ENCODE results near the gene EYS.

EYS gene

GRCh38 chr6:64872633-64873032 lies 834.4 kb downstream of the EYS start:
- in situ Hi-C loops (cut with MboI; ENCODE audit: low sequenced_read_pairs): no loop called here

GRCh38 chr6:64861039-64861651 lies 845.9 kb downstream of the EYS start:
- in situ Hi-C loops (cut with MboI; ENCODE audit: low sequenced_read_pairs): no loop called here

GRCh38 chr6:64860203-64860602 lies 846.8 kb downstream of the EYS start:
- in situ Hi-C loops (cut with MboI; ENCODE audit: low sequenced_read_pairs): no loop called here

GRCh38 chr6:64850121-64850520 lies 856.9 kb downstream of the EYS start:
- in situ Hi-C loops (cut with MboI; ENCODE audit: low sequenced_read_pairs): no loop called here

- in situ Hi-C loops (cut with MboI; ENCODE audit: low sequenced_read_pairs): no loop called here
These were observed 858.6 kb downstream of the EYS start for GRCh38 chr6:64848467-64848866.

GRCh38 chr6:64847396-64847795 lies 859.6 kb downstream of the EYS start:
- in situ Hi-C loops (cut with MboI; ENCODE audit: low sequenced_read_pairs): no loop called here

GRCh38 chr6:64838726-64839125 lies 868.3 kb downstream of the EYS start:
- in situ Hi-C loops (cut with MboI; ENCODE audit: low sequenced_read_pairs): no loop called here

GRCh38 chr6:64831680-64832079 lies 875.3 kb downstream of the EYS start:
- in situ Hi-C loops (cut with MboI; ENCODE audit: low sequenced_read_pairs): no loop called here

GRCh38 chr6:64817525-64817924 lies 889.5 kb downstream of the EYS start:
- in situ Hi-C loops (cut with MboI; ENCODE audit: low sequenced_read_pairs): no loop called here

- in situ Hi-C loops (cut with MboI; ENCODE audit: low sequenced_read_pairs): no loop called here
These were observed 891.3 kb downstream of the EYS start for GRCh38 chr6:64815718-64816117.

GRCh38 chr6:64812138-64812537 lies 894.9 kb downstream of the EYS start:
- in situ Hi-C loops (cut with MboI; ENCODE audit: low sequenced_read_pairs): no loop called here

GRCh38 chr6:64811119-64811518 lies 895.9 kb downstream of the EYS start:
- in situ Hi-C loops (cut with MboI; ENCODE audit: low sequenced_read_pairs): no loop called here

- in situ Hi-C loops (cut with MboI; ENCODE audit: low sequenced_read_pairs): no loop called here
These were observed 899.2 kb downstream of the EYS start for GRCh38 chr6:64807785-64808184.

- in situ Hi-C loops (cut with MboI; ENCODE audit: low sequenced_read_pairs): no loop called here
These were observed 903.4 kb downstream of the EYS start for GRCh38 chr6:64803470-64804166.

- in situ Hi-C loops (cut with MboI; ENCODE audit: low sequenced_read_pairs): no loop called here
These were observed 914.5 kb downstream of the EYS start for GRCh38 chr6:64792534-64792933.

- in situ Hi-C loops (cut with MboI; ENCODE audit: low sequenced_read_pairs): no loop called here
These were observed 917.5 kb downstream of the EYS start for GRCh38 chr6:64789476-64789875.

GRCh38 chr6:64786736-64787135 lies 920.3 kb downstream of the EYS start:
- in situ Hi-C loops (cut with MboI; ENCODE audit: low sequenced_read_pairs): no loop called here

GRCh38 chr6:64782877-64783276 lies 924.1 kb downstream of the EYS start:
- in situ Hi-C loops (cut with MboI; ENCODE audit: low sequenced_read_pairs): no loop called here

- in situ Hi-C loops (cut with MboI; ENCODE audit: low sequenced_read_pairs): no loop called here
These were observed 928.9 kb downstream of the EYS start for GRCh38 chr6:64777941-64778785.

GRCh38 chr6:64776359-64776758 lies 930.7 kb downstream of the EYS start:
- in situ Hi-C loops (cut with MboI; ENCODE audit: low sequenced_read_pairs): no loop called here

- in situ Hi-C loops (cut with MboI; ENCODE audit: low sequenced_read_pairs): no loop called here
These were observed 932.1 kb downstream of the EYS start for GRCh38 chr6:64774881-64775280.

- in situ Hi-C loops (cut with MboI; ENCODE audit: low sequenced_read_pairs): no loop called here
These were observed 956.1 kb downstream of the EYS start for GRCh38 chr6:64750910-64751309.
